CD4-positive, alpha-beta memory T cell (primary cell): ENCODE results near the gene GOLGA3. TPM values are rescaled to one million over a fixed set of nuclear protein-coding genes. Genes with fewer than 3 reads are reported as not detected.
"Not testable (repeated sequence)": the region's sequence is repeated elsewhere in the genome, so short reads cannot be mapped to it uniquely, and the experiment has no call there.

ENCODE experiments used
- CTCF ChIA-PET: fragments of 350-600 bp; sonication (Branson Sonifier 250); formaldehyde crosslinking; loops from one replicate; lab custom pipeline; 2021; ENCODE audit warnings: inconsistent platforms; ENCODE audit not compliant: partially characterized antibody; lab: Charles Lee
- POLR2A ChIA-PET: fragments of 350-600 bp; sonication (Branson Sonifier 250); formaldehyde crosslinking; loops from one replicate; lab custom pipeline; 2021; ENCODE audit not compliant: partially characterized antibody; lab: Charles Lee
- DNase-seq, 5 donors: peaks; one replicate each; pipeline versions ENCODE4 v3.0.0 to v3.0.0-alpha.2; 2020 to 2022; ENCODE audit warnings: mixed read lengths in 1 of 5
- H3K27ac ChIP-seq: one replicate; pipeline ENCODE4 v1.7.0; 2013; ENCODE audit warnings: low read depth, low read length
- H3K27me3 ChIP-seq: 2 replicates; pipeline ENCODE4 v1.7.0; 2013; ENCODE audit warnings: mild to moderate bottlenecking, low read length, moderate library complexity; ENCODE audit not compliant: insufficient read depth
- H3K36me3 ChIP-seq: 2 replicates; pipeline ENCODE4 v1.7.0; 2013; ENCODE audit warnings: mild to moderate bottlenecking, low read length, moderate library complexity; ENCODE audit not compliant: insufficient read depth
- H3K4me1 ChIP-seq: 2 replicates; pipeline ENCODE4 v1.7.0; 2013; ENCODE audit warnings: mild to moderate bottlenecking, low read length, moderate library complexity; ENCODE audit not compliant: insufficient read depth
- H3K4me3 ChIP-seq, 2 donors: one replicate each; pipeline ENCODE4 v1.7.0; 2013; ENCODE audit warnings: low read length in 2 of 2, mild to moderate bottlenecking in 1 of 2
- H3K9me3 ChIP-seq, 2 donors: one replicate each; pipeline ENCODE4 v1.7.0; 2013; ENCODE audit warnings: low read length in 2 of 2, control low read depth in 1 of 2; ENCODE audit not compliant: control insufficient read depth in 1 of 2
- H3K27ac Mint-ChIP-seq, 7 donors: one replicate each; pipeline ENCODE4 v1.8.0; 2020 to 2021; ENCODE audit warnings: mixed read lengths in 7 of 7, mild to moderate bottlenecking in 6 of 7, inconsistent platforms in 3 of 7, moderate library complexity in 3 of 7
- H3K27me3 Mint-ChIP-seq, 2 donors: one replicate each; pipeline ENCODE4 v1.8.0; 2020 to 2021; ENCODE audit warnings: mixed read lengths in 2 of 2
- H3K36me3 Mint-ChIP-seq, 2 donors: one replicate each; pipeline ENCODE4 v1.8.0; 2020 to 2021; ENCODE audit warnings: mixed read lengths in 2 of 2, inconsistent platforms in 1 of 2, mild to moderate bottlenecking in 1 of 2
- H3K4me1 Mint-ChIP-seq, 4 donors: one replicate each; pipeline ENCODE4 v1.8.0; 2020 to 2021; ENCODE audit warnings: mixed read lengths in 4 of 4, mild to moderate bottlenecking in 1 of 4
- H3K4me3 Mint-ChIP-seq, 8 donors: one replicate each; pipeline ENCODE4 v1.8.0; 2020 to 2021; ENCODE audit warnings: mixed read lengths in 8 of 8, mild to moderate bottlenecking in 7 of 8, moderate library complexity in 6 of 8, inconsistent platforms in 3 of 8
- H3K9me3 Mint-ChIP-seq, 8 donors: one replicate each; pipeline ENCODE4 v1.8.0; 2020 to 2021; ENCODE audit warnings: mixed read lengths in 8 of 8, mild to moderate bottlenecking in 5 of 8, inconsistent platforms in 3 of 8, moderate library complexity in 1 of 8
- intact Hi-C: fragments of 100-400 bp; cut with micrococcal nuclease; formaldehyde crosslinking; loops from one replicate; pipeline ENCODE4 v1.15.1; 2023
- polyA plus RNA-seq, 2 donors: library from polyadenylated mRNA; unstranded; fragments of 300-500 nt; fragmentation: Illumina TruSeq; gene quantifications; one replicate each; pipeline ENCODE4 v1.2.3, GENCODE V29; 2021
- total RNA-seq, 2 experiments: library from RNA; stranded (reverse); gene quantifications; one replicate each; pipeline ENCODE4 v1.2.3, GENCODE V29; 2021

Gene GOLGA3
- total and polyA plus RNA-seq, 4 experiments from 2014 or later: 0.35 to 67.6 (median 38.3) TPM

GRCh38 chr12:132853285-132854092, 24.8 kb upstream of the GOLGA3 start:
- H3K4me1 ChIP-seq: no peaks in the 10 kb centered on the region
- ChIA-PET CTCF (no interaction called here), POLR2A (no interaction called here)
- Mint-ChIP-seq H3K9me3 (no peaks in the 10 kb centered on the region), H3K27ac (no peak overlapping the region), H3K36me3 (peaks cover 40 to 67% of the 10 kb centered on the region in 2 donors), H3K27me3 (no peaks in the 10 kb centered on the region), H3K4me3 (no peak overlapping the region), H3K4me1 (no peaks in the 10 kb centered on the region)
- H3K27me3 ChIP-seq: no peaks in the 10 kb centered on the region
- no peak overlapping the region for H3K4me3 ChIP-seq
- peaks cover 64% of the 10 kb centered on the region for H3K36me3 ChIP-seq
- no peak overlapping the region for H3K27ac ChIP-seq
- DNase-seq: no peak
- H3K9me3 ChIP-seq: no peaks in the 10 kb centered on the region
- intact Hi-C loops: no loop called here

DNA sequence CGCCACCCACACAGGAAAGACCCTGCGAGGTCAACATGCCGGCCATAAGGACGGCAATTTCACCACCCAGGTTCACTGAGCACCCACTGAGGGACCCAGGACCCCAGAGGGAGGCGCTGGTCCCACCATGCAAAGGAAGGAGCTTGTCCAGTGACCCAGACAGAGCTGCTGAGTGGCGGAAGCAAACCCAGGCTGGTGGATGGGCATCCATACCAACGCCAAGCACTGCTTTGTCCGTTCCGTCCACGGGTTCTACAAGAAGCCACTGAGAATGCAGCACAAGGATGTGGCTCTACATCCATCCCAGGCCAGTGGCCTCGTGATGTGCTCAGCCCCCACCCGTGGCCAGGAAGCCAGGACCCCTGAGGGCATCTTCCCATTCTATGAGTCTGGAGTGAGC, 23.8 kb upstream of the GOLGA3 start:
- Histone ChIP-seq H3K36me3 (peaks cover 63% of the 10 kb centered on the region), H3K9me3 (no peaks in the 10 kb centered on the region), H3K4me1 (no peaks in the 10 kb centered on the region), H3K27ac (no peak overlapping the region), H3K4me3 (no peak overlapping the region), H3K27me3 (no peaks in the 10 kb centered on the region)
- H3K9me3 Mint-ChIP-seq: no peaks in the 10 kb centered on the region
- ChIA-PET CTCF (no interaction called here), POLR2A (no interaction called here)
- H3K27ac Mint-ChIP-seq: no peak overlapping the region
- no peak overlapping the region for H3K4me3 Mint-ChIP-seq
- DNase-seq: no peak
- peaks cover 39 to 67% of the 10 kb centered on the region in 2 donors for H3K36me3 Mint-ChIP-seq
- intact Hi-C loops: no loop called here
- no peaks in the 10 kb centered on the region for H3K4me1 Mint-ChIP-seq
- H3K27me3 Mint-ChIP-seq: no peaks in the 10 kb centered on the region

- ChIA-PET POLR2A (no interaction called here), CTCF (no interaction called here)
- Histone ChIP-seq H3K27me3 (no peaks in the 10 kb centered on the region), H3K9me3 (no peaks in the 10 kb centered on the region), H3K36me3 (peaks cover 63% of the 10 kb centered on the region), H3K4me3 (no peak overlapping the region), H3K27ac (no peak overlapping the region), H3K4me1 (no peaks in the 10 kb centered on the region)
- intact Hi-C loops: no loop called here
- H3K9me3 Mint-ChIP-seq: no peaks in the 10 kb centered on the region
- H3K27me3 Mint-ChIP-seq: no peaks in the 10 kb centered on the region
- H3K36me3 Mint-ChIP-seq: peaks cover 41 to 70% of the 10 kb centered on the region in 2 donors
- no peak overlapping the region for H3K27ac Mint-ChIP-seq
- no peaks in the 10 kb centered on the region for H3K4me1 Mint-ChIP-seq
- no peak overlapping the region for H3K4me3 Mint-ChIP-seq
- no peak for DNase-seq
Measured at GRCh38 chr12:132851465-132851864, 22.8 kb upstream of the GOLGA3 start.

GRCh38 chr12:132850291-132850690, 21.6 kb upstream of the GOLGA3 start:
- Mint-ChIP-seq H3K27ac (no peak overlapping the region), H3K4me3 (no peak overlapping the region), H3K27me3 (no peaks in the 10 kb centered on the region), H3K36me3 (peaks cover 37 to 67% of the 10 kb centered on the region in 2 donors), H3K4me1 (no peaks in the 10 kb centered on the region), H3K9me3 (no peaks in the 10 kb centered on the region)
- Histone ChIP-seq H3K27me3 (no peaks in the 10 kb centered on the region), H3K36me3 (peaks cover 60% of the 10 kb centered on the region), H3K9me3 (no peaks in the 10 kb centered on the region), H3K27ac (no peak overlapping the region), H3K4me3 (no peak overlapping the region), H3K4me1 (no peaks in the 10 kb centered on the region)
- intact Hi-C loops: no loop called here
- ChIA-PET CTCF (no interaction called here), POLR2A (no interaction called here)
- DNase-seq: no peak

DNA sequence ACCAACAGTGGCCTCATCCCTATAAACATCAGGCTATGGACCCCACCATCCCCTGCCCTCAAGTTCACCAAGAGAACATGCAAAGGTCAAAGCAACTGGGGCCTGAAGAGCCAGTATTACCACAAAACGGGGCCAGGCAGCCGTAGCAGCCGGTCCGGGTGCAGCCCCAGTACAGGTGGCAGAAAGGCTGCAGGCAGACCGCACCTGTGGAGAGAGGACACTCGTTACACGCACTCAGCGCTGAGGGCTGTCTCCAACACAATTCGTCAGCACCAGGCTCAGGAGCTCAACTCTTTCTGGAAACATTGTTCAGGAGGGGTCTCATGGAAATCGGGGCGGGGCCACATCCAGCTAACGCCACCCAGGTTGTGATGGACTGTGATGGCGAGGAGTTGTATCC, 19.9 kb upstream of the GOLGA3 start:
- no peak for DNase-seq
- no peak overlapping the region for H3K4me3 ChIP-seq
- no peaks in the 10 kb centered on the region for H3K9me3 Mint-ChIP-seq
- intact Hi-C loops: no loop called here
- H3K9me3 ChIP-seq: no peaks in the 10 kb centered on the region
- no peak overlapping the region for H3K27ac ChIP-seq
- CTCF ChIA-PET: interaction anchor here (1.9 kb wide), 1 partner anchor 20 kb away, joined by 4 read pairs; the partner anchor contains the start of gene GOLGA3
- no peak overlapping the region for H3K4me3 Mint-ChIP-seq
- no peaks in the 10 kb centered on the region for H3K4me1 Mint-ChIP-seq
- H3K4me1 ChIP-seq: no peaks in the 10 kb centered on the region
- no peak overlapping the region for H3K27ac Mint-ChIP-seq
- POLR2A ChIA-PET: interaction anchor here (1.2 kb wide), 1 partner anchor 20 kb away, joined by 3 read pairs; the partner anchor contains the start of gene GOLGA3
- peaks cover 29 to 61% of the 10 kb centered on the region in 2 donors for H3K36me3 Mint-ChIP-seq
- H3K27me3 Mint-ChIP-seq: no peaks in the 10 kb centered on the region
- peaks cover 49% of the 10 kb centered on the region for H3K36me3 ChIP-seq
- no peaks in the 10 kb centered on the region for H3K27me3 ChIP-seq

GRCh38 chr12:132847363-132848356, 19.0 kb upstream of the GOLGA3 start:
- DNase-seq: no peak
- Histone ChIP-seq H3K4me3 (no peak overlapping the region), H3K27ac (no peak overlapping the region), H3K4me1 (no peaks in the 10 kb centered on the region), H3K36me3 (peaks cover 45% of the 10 kb centered on the region), H3K27me3 (no peaks in the 10 kb centered on the region), H3K9me3 (no peaks in the 10 kb centered on the region)
- Mint-ChIP-seq H3K9me3 (no peaks in the 10 kb centered on the region), H3K27me3 (no peaks in the 10 kb centered on the region), H3K36me3 (peaks cover 30 to 59% of the 10 kb centered on the region in 2 donors), H3K4me1 (no peaks in the 10 kb centered on the region), H3K27ac (peak overlapping the region in 2 of 7 donors; percentile 42 to 60), H3K4me3 (no peak overlapping the region)
- intact Hi-C loops: no loop called here
- CTCF ChIA-PET: interaction anchor here (1.4 to 1.9 kb wide), 2 partner anchors 19 to 20 kb away, joined by 3 to 4 read pairs; partner anchors contain the start of gene GOLGA3
- POLR2A ChIA-PET: interaction anchor here (0.7 to 1.2 kb wide), 2 partner anchors 14 to 19 kb away, joined by 3 to 4 read pairs; partner anchors contain the start of gene GOLGA3

DNA sequence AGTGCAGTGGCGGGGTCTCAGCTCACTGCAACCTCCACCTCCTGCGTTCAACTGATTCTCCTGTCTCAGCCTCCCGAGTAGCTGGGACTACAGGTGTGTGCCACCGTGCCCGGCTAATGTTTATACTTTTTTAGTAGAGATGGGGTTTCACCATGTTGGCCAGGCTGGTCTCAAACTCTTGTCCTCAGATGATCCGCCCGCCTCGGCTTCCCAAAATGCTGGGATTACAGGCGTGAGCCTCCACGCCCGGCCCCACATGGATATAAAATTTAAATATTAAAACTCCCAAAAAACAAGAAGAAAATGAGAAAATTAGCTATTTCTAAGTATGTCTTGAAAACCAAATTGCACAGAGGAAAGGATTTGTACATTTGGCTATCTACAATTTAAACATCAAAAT, 16.0 kb upstream of the GOLGA3 start:
- peaks cover 37 to 54% of the 10 kb centered on the region in 2 donors for H3K36me3 Mint-ChIP-seq
- H3K27me3 Mint-ChIP-seq, POLR2A ChIA-PET: not testable (repeated sequence)

More for the DNA sequence above, 16.0 kb upstream of the GOLGA3 start:
- peaks cover 46% of the 10 kb centered on the region for H3K36me3 ChIP-seq
- H3K27ac ChIP-seq, H3K27ac Mint-ChIP-seq, H3K4me1 ChIP-seq, H3K4me1 Mint-ChIP-seq, intact Hi-C loops, H3K27me3 ChIP-seq, H3K9me3 ChIP-seq, H3K4me3 Mint-ChIP-seq, H3K9me3 Mint-ChIP-seq, DNase-seq, H3K4me3 ChIP-seq: not testable (repeated sequence)
- CTCF ChIA-PET: interaction anchor here (0.9 kb wide), 1 partner anchor 60 kb away, joined by 3 read pairs; no protein-coding TSS in a partner anchor
